ENCODE data around the gene ABHD2. TPM values are rescaled to one million over a fixed set of nuclear protein-coding genes. Genes with fewer than 3 reads are reported as not detected.

The ABHD2 gene
- total RNA-seq, 1 experiment from 2014 or later, result 15.6 TPM

GRCh38 chr15:89136078-89136806, 48.0 kb downstream of the ABHD2 start:
- no peak overlapping the region for H3T11ph ChIP-seq (ENCODE audit: low read length)
- no peak overlapping the region for H2BK120ac ChIP-seq (ENCODE audit: low read depth, low read length, poor library complexity, severe bottlenecking)
- H2AK5ac ChIP-seq (ENCODE audit: insufficient read length, low read length), result no peak overlapping the region
- H4K91ac ChIP-seq (ENCODE audit: insufficient read length, low read depth, low read length), result no peak overlapping the region
- H3K27ac Mint-ChIP-seq, result no peak overlapping the region; a peak in 1 of 7 replicates
- H3K9me3 ChIP-seq (ENCODE audit: control insufficient read depth, low read depth, low read length), result no peaks in the 10 kb centered on the region
- WGBS (ENCODE audit: extremely low coverage, insufficient read length, low lambda C conversion rate), result no CpG with 5 or more reads among the region's 12 CpGs
- H3K79me1 ChIP-seq (ENCODE audit: insufficient read depth, low read depth, low read length, poor library complexity, severe bottlenecking), result no peaks in the 10 kb centered on the region
- no peak overlapping the region for H3K9ac ChIP-seq (ENCODE audit: extremely low read depth, insufficient read length, low read length)
- no peak overlapping the region for H2BK15ac ChIP-seq (ENCODE audit: low read depth, low read length)
- H2BK12ac ChIP-seq (ENCODE audit: insufficient read length, low read depth, low read length), result no peak overlapping the region
- no peak overlapping the region for H3K23ac ChIP-seq (ENCODE audit: insufficient read length, low read depth, low read length)
- H3K79me2 ChIP-seq (ENCODE audit: insufficient read depth, low read length), result no peaks in the 10 kb centered on the region
- no peak overlapping the region for H3K14ac ChIP-seq (ENCODE audit: insufficient read depth, low read length)
- peaks cover 0 to 2% of the 10 kb centered on the region in 2 experiments; a peak in 1 of 4 replicates for H3K4me1 Mint-ChIP-seq
- no peaks in the 10 kb centered on the region; a peak in 1 of 7 replicates for H3K36me3 Mint-ChIP-seq (ENCODE audit: insufficient read depth in 1 of 3, low read depth in 3 of 3)
- no peak overlapping the region for H2BK5ac ChIP-seq (ENCODE audit: insufficient read length, low read length)
- no peak overlapping the region for H3K27ac ChIP-seq (ENCODE audit: insufficient read length, low read depth, low read length)
- no peak overlapping the region for H3K4me3 Mint-ChIP-seq
- no peak overlapping the region for H2AFZ ChIP-seq (ENCODE audit: low read length)
- no peaks in the 10 kb centered on the region for H3K4me1 ChIP-seq (ENCODE audit: insufficient read depth, low read length)
- no peak overlapping the region for H2BK20ac ChIP-seq (ENCODE audit: low read depth, low read length, poor library complexity, severe bottlenecking)
- no peak overlapping the region for H4K5ac ChIP-seq (ENCODE audit: insufficient read length, low read depth, low read length)
- no peaks in the 10 kb centered on the region for H3K27me3 ChIP-seq (ENCODE audit: insufficient read depth, low read length)
- no peak overlapping the region for H3K56ac ChIP-seq (ENCODE audit: insufficient read length, low read depth, low read length)
- DNase-seq, result no peak
- no peaks in the 10 kb centered on the region for H3K23me2 ChIP-seq (ENCODE audit: insufficient read length, low read depth, low read length, poor library complexity, severe bottlenecking)
- TF ChIP-seq CTCF (conservative IDR thresholded peaks at IDR 0.05), result no peak
- no peak overlapping the region for H3K4ac ChIP-seq (ENCODE audit: low read depth, low read length)
- H3K27me3 Mint-ChIP-seq (ENCODE audit: low read depth), result no peaks in the 10 kb centered on the region
- H4K8ac ChIP-seq (replicated peaks; ENCODE audit: insufficient read length, low read depth, low read length), result no peak overlapping the region
- no peaks in the 10 kb centered on the region for H3K9me3 Mint-ChIP-seq
- H4K20me1 ChIP-seq (ENCODE audit: control insufficient read depth, insufficient read depth, insufficient read length), result no peaks in the 10 kb centered on the region
- no peak overlapping the region for H3K4me2 ChIP-seq (ENCODE audit: insufficient read depth, insufficient read length, low read length)
- no peak overlapping the region for H3K18ac ChIP-seq (ENCODE audit: insufficient read length, low read depth, low read length)
